ENCODE data around the gene ID2.

Gene ID2

DNA sequence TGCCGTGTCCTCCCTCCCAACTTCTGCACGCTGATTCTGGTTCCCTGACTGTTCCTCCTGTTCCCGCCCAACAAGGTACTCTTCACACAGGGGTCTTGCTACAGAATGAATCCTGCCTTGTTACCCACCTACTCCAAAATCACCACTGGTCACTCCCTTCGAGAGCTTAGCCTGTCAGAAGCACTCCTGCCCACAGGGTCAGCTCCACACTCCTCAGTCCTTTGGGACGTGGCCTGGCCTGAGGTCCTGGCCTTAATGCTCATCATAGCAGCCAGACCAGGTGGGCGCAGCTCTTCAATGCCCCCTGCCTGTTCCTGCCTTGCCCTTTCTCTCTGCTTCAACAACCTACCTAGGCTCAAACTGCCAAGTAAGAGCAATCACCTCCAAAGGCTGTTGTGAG, 27.8 kb upstream of the ID2 start:
- TF ChIP-seq CTCF (conservative IDR thresholded peaks at IDR 0.05; ENCODE audit: low read depth) = no peak
- ChIA-PET POLR2A (ENCODE audit: low non-redundant PET) (no interaction called here), CTCF (interaction anchor here (0.7 kb wide), 1 partner anchor 535 kb away, joined by 3 read pairs; no protein-coding TSS in a partner anchor)
- H3K27ac ChIP-seq = no peak overlapping the region
- DNase-seq (ENCODE audit: low spot score) = no peak

DNA sequence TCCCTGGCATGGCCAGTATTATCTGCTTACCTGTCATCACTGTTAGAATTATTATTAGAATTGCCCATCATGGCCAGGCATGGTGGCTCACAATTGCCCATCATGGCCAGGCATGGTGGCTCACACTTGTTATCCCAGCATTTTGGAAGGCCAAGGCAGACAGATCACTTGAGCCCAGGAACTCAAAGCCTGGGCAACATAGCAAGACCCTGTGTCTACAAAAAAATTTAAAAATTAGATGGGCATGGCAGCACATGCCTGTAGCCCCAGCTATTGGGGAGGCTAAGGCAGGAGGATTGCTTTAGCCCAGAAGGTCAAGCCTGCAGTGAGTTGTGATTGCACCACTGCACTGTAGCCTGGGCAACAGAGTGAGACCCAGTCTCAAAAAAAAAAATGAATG, 27.4 kb upstream of the ID2 start:
- ChIA-PET POLR2A (ENCODE audit: low non-redundant PET) (no interaction called here), CTCF (no interaction called here)
- no peak for TF ChIP-seq CTCF (conservative IDR thresholded peaks at IDR 0.05; ENCODE audit: low read depth)
- no peak overlapping the region for H3K27ac ChIP-seq
- no peak for DNase-seq (ENCODE audit: low spot score)

- ChIA-PET CTCF (no interaction called here), POLR2A (ENCODE audit: low non-redundant PET) (no interaction called here)
- TF ChIP-seq CTCF (conservative IDR thresholded peaks at IDR 0.05; ENCODE audit: low read depth) = no peak
- no peak for DNase-seq (ENCODE audit: low spot score)
- H3K27ac ChIP-seq = no peak overlapping the region
These were observed 25.7 kb upstream of the ID2 start for GRCh38 chr2:8656160-8656641.

GRCh38 chr2:8656811-8657210, 25.0 kb upstream of the ID2 start:
- no peak overlapping the region for H3K27ac ChIP-seq
- no peak for DNase-seq (ENCODE audit: low spot score)
- no peak for TF ChIP-seq CTCF (conservative IDR thresholded peaks at IDR 0.05; ENCODE audit: low read depth)
- ChIA-PET CTCF (no interaction called here), POLR2A (ENCODE audit: low non-redundant PET) (no interaction called here)

DNA sequence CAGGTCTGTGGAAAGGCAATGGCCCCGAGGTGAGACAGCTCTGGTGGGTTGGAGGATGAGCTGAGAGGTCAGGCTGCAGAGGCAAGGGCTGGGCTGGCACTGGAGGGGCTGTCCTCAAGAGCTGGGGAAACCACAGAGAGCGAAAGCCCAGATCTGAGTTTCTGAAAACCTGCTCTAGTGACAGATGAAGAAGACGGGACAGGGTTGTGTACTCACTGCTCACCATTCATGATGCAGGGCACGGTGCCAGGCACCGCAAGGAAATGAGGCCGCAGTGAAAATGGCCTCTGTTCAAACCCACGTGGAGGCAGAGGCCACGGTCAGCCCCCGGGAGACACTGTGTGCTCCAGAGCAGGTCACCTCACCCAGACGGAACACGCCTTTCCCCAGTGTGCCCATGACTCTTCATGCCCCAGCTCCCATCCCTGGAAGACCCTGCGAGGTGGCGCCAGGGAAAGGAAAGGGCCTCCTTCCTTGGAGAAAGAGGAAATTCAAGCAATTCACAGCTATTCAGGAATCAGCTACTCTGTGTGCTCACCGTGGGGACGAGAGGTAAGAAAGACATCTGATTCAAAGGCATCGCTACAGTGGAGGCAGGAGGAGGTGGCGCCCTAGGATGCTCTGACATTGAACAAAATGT, 24.3 kb upstream of the ID2 start:
- no peak for TF ChIP-seq CTCF (conservative IDR thresholded peaks at IDR 0.05; ENCODE audit: low read depth)
- H3K27ac ChIP-seq = no peak overlapping the region
- CTCF ChIA-PET = no interaction called here
- no peak for DNase-seq (ENCODE audit: low spot score)
- POLR2A ChIA-PET (ENCODE audit: low non-redundant PET) = no interaction called here

DNA sequence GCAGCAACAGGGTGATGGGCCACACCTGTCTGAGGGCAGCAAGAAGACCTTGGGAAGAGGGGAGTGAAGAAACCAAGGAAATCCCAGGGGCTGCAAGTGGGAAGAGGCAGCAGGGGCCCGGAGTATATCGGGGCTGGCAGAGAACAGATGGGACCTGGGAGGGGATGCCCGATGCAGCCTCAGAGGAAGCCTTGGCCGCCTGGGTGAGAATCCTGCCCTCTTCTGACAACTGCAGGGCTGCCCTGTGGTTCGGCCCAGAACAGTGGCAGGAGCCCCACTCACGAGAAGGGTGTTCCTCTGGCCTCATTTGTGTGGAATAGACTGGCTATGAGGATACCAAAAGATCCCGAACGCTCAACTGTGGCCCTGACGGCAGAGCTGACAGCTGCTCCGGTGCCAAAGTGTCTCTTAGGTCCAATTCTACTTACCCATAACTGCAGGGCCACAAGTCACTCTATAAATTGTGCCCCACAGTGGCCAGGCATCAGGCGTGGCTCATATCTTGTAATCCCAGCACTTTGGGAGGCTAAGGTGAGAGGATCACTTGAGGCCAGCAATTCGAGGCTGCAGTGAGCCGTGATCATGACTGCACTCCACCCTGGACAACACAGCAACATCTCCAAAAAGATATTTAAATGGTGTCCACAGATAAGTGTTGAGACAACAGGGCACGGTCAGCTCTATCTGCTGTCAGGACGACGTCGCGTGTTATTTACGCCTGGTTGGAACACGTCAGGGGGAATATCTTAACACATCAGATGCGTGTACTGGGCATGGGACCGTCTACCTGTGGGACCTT, 23.6 kb upstream of the ID2 start:
- no peak for TF ChIP-seq CTCF (conservative IDR thresholded peaks at IDR 0.05; ENCODE audit: low read depth)
- ChIA-PET CTCF (no interaction called here), POLR2A (ENCODE audit: low non-redundant PET) (no interaction called here)
- H3K27ac ChIP-seq = no peak overlapping the region
- no peak for DNase-seq (ENCODE audit: low spot score)

Measured in RWPE1 (cell line).